Spleen (tissue), 7 donors: ENCODE measurements around the gene SUPT3H.

Experiments
- POLR2A ChIP-seq, 3 donors: fragments of 450-650 bp; IDR thresholded peaks; one replicate each; pipeline ENCODE4 v1.5.1; 2017; ENCODE audit warnings: antibody characterized with exemption in 3 of 3, mild to moderate bottlenecking in 1 of 3
- POLR2AphosphoS5 ChIP-seq, 3 donors: sonication (generic); formaldehyde crosslinking; IDR thresholded peaks; one replicate each; pipeline ENCODE4 v1.5.1; 2017; ENCODE audit warnings: antibody characterized with exemption in 3 of 3
- TF ChIP-seq, protein P1 (sequence below), 11 experiments: fragments of 200-600 bp in 7 of 11; fragments of 450-650 bp in 4 of 11; sonication (generic) in 4 of 11; IDR thresholded peaks in 8 of 11; conservative IDR thresholded peaks in 3 of 11; 1 replicate in 7 of 11; 2 replicates in 4 of 11; pipeline versions ENCODE4 v1.4.0 to v1.8.0; 2016 to 2021; ENCODE audit warnings: antibody characterized with exemption in 11 of 11, inconsistent platforms in 4 of 11, mild to moderate bottlenecking in 1 of 11
- donor health status: DM: no; HTN: no; CAD: no; lungs with moderate emphysema.
- donor health status: DM: no; HTN: no; CAD: no.
- donor health status: DM: no; HTN: no; CAD: no.

DNA sequence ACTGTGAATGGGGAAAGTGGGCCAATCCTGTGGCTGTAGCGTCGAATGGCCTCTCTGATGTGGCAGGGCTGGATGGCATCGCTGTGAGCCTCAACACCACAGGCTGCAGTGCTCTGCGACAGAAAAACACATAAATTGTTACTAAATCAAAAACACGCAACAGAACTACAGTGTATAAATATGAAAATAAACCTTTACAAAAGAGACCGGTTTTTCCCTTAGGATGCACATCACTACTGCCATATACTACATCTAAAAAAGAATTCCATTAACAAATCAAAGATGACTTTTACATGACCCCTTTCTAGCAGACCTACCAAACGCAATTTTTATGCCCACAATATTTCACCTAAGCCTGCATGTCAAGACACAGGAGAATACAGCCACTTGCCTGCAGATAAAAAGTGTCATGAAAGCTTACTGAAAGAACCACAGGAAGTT lies 445.1 kb downstream of the SUPT3H start:
- TF ChIP-seq, protein P1, sequence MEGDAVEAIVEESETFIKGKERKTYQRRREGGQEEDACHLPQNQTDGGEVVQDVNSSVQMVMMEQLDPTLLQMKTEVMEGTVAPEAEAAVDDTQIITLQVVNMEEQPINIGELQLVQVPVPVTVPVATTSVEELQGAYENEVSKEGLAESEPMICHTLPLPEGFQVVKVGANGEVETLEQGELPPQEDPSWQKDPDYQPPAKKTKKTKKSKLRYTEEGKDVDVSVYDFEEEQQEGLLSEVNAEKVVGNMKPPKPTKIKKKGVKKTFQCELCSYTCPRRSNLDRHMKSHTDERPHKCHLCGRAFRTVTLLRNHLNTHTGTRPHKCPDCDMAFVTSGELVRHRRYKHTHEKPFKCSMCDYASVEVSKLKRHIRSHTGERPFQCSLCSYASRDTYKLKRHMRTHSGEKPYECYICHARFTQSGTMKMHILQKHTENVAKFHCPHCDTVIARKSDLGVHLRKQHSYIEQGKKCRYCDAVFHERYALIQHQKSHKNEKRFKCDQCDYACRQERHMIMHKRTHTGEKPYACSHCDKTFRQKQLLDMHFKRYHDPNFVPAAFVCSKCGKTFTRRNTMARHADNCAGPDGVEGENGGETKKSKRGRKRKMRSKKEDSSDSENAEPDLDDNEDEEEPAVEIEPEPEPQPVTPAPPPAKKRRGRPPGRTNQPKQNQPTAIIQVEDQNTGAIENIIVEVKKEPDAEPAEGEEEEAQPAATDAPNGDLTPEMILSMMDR (IDR thresholded peaks at IDR 0.05 in 8 of 11, conservative IDR thresholded peaks at IDR 0.05 in 3 of 11) = no peak
- TF ChIP-seq POLR2A (IDR thresholded peaks at IDR 0.05) (no peak), POLR2AphosphoS5 (IDR thresholded peaks at IDR 0.05) (no peak)
